GM19238 (cell line): Measurements from ENCODE around the gene RAD18.

Experiments
- DNase-seq: peaks from one replicate; pipeline ENCODE4 v3.0.0; 2011; ENCODE audit warnings: low spot score; ENCODE audit not compliant: insufficient read length

Gene RAD18

DNA sequence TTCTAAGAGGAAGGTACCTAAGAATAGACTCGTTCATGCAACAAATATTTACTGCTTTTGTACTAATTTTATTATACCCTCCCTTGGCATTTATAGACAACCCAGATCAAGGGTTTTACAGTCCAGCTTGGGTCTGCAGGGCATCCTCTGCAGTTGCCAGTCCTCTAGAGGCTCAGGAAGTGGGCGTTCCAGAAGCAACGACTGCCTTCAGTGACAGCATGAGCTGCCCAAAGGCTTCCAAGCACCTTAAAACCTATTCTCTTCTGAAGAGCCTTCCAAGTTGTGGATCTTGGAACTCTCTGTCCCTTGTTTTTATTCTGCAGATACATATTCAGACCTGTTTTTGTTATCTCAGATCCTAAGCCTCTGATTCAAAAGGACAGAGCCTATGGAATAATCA is 95.6 kb downstream of the RAD18 start:
- DNase-seq, result no peak

DNA sequence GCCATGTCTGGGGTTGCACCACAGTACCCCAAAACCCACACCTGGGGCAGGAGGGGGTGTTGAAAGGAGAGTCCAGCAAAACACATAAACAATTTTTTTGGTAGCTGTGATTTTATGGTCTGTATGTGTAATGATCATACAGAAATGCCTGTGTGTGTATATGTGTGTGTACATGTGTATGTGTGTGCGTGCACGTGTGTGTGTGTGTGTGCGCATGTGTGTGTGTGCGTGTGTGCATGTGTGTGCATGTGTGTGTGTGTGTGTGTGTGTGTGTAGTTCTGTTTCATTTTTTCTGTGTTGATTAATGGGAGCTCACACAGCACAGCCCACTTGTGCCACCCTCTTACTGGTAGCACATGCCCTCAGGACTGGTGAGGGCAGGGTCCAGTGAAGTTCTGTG is 97.6 kb downstream of the RAD18 start:
- DNase-seq, result no peak

DNA sequence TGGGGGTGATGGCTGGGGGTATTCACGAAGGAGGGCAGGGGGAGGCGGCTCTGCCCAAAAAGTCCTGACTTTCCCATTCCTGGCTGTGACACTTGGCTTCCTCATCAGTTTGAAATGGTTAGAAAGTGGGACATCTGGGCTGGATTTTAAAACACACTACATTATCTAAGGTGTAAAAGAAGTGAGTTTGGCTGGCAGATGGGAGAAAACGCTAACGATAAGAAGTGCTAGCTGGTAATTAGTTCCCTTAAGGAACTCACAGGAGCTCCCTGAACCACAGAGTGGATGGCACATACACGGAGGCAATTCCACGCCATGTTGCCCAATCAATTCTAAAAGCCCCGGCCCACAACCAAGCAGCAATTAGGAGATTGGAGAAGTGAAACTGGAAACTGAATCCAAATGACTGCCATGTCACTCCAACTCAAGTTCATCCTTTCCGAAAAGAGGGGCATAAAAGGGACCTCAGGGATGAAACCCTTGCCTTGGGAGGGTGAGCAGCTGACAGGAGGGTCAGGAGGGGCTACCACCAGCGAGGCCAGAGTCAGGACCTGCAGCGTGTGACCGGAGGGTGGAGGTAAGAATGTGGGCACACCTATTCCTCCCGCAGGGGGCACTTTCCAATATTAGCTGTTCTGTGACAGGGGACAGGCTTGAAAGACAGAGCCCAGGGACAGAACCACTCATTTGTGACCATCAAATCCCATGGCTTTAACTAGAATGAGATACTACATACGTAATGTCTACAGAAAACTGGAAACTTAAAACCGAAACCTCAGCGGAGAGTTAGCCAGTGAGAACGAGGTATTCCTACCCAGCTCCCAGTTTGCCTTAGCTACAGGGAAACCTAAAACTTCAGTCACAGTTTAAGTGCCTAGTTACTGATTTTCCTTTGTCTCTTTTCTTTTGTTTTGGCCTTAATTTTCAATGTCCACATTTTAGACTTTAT is 98.6 kb downstream of the RAD18 start:
- no peak for DNase-seq

DNA sequence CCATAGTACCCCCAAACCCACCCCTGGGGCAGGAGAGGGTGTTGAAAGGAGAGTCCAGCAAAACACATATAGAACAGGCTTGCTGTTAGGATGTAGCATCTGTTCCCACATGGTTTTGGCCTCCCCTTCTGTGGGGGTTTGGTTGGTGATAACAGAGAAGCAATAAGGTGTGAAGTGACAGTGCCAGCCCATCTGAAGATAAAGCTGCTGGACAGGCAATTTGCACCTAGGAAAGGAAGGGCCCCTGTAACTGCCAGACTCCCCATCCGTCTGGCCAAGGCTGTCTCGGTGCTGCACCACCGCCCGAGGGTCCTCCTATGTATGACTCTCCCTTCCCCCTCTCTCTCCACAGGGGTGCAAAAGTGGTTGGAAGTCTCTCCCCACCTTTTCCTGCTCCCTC is 99.4 kb downstream of the RAD18 start:
- DNase-seq, result no peak

DNA sequence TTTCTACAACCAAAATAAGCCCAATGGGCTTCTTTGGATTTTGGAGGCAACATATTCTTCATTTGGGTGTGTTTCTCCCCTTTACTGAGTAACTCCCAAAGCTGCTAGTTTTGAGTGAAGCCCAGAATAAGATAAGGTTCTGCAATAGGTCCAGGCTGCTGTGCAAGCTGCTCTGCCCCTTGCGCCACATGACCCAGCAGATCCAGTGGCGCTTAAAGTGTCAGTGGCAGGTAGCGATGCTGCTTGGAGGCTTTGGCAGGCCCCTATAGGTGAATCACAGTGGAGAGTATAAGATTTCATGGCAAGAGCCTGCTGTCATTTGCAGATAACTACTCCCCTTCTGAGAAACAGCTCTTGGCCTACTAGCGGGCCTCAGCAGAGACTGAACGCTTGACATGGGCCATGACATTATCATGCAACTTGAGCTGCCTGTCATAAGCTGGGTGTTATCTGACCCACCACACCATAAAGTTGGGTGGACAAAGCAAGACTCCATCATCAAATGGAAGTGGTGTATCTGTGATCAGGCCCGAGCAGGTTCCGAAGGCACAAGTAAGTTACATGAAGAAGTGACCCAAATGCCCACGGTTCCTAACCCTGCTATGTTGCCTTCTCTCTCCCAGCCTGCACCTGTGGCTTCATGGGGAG is 105.4 kb downstream of the RAD18 start:
- no peak for DNase-seq

DNA sequence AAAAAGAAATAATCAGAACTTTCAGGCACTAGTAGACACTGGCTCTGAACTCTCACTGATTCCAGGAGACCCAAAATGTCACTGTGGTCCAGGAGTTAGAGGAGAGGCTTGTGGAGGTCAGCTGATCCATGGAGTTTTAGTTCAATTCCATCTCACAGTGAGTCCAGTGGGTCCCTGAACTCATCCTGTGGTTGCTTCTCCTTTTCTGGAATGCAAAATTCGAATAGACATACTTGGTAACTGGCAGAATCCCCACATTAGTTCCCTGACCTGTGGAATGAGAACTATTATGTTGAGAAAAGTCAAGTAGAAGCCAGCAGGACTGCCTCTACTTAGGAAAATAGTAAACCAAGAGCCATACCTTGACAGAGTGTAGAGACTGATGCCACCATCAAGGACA is 106.6 kb downstream of the RAD18 start:
- no peak for DNase-seq

DNA sequence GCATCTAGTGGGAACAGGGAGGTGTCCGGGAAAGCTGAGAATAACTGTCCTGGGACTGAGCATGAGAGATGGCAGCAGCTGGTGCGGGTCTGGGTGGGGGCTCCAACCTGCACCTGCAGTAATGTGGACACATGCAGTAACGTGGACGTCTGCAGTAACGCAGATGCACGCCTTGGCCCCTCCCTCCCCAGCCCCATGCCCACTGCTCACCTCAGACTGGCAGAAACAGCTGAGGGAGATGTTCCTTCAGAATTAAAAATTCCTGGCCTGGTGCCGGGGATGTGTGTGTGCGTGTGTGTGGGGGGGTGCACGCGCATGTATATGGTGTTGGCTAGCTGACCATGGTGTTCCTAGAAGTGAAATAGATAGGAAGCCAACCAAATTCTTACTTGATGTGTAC is 107.2 kb downstream of the RAD18 start:
- no peak for DNase-seq

DNA sequence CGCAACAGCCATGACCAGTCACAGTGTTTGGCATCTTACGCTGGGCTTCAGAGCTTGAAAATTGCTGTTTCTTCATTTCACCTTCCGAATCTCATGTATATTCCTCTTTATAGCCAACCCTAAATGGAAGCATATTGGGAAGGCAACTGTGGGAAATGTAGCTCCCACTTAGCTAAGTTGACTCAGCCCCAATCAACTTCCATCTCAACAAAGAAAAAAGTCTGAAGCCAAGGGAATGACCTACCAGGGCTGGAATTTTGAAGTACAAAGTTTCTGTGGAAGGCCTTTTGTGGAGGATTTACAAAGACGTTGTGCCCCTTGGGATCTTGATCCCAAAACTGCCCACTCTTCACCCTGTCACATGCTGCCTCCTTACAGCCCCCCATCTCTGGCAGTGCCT is 108.6 kb downstream of the RAD18 start:
- DNase-seq, result no peak

DNA sequence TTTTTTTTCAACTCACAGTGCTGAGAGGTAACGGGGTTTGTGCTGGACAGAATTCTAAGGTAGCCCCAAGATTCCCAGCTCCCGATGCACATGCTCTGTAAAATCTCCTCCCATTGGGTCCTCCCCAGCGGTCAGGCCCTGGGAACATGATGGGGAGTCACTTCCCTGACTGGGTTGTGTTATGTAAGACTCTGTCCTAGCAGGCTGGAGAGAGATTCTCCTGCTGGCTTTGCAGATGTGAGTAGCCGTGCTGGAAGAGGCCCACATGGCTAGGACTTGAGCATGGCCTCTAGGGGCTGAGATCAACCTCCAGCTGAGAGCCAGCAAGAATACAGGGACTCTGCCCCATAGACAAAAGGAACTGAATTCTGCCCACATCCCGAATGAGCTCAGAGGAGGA is 110.2 kb downstream of the RAD18 start:
- DNase-seq, result no peak

DNA sequence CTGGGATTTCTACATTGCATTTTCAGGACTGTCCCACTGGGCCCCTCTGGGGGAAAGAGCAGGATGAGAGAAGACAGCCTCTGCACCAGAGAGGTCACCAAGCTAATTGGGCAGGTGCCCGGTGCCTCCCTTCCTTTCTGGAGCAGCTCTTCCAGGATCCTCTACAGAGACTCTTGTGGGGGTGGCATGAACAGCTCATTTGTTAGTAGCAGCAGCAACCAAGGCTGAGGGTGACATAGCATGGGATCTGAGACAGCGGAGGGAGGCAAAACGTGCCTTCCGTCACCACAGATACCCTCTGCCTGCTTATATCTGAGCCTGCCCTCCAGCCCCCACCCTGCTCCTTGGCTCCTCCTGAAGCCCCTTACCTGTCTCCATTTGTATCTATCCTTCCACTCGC is 110.8 kb downstream of the RAD18 start:
- no peak for DNase-seq

DNA sequence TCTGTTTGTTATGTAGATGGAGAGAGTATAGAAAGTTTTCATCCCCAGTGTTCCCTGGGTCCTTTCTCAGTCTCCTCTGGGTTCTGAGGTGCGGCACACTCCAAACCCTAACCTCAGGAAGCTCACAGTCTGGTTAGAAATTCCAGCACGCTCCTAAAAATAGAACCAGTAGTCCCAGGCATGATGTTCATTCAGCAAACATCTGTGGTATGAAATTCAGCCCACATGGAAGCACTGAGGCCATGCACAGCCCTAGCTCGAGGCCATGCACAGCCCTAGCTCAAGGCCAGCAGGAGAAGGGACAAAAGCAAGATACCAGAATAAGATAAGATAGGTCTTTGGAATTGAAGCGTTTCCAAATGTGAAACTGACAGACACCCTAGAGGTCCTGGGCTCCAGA is 111.6 kb downstream of the RAD18 start:
- no peak for DNase-seq

DNA sequence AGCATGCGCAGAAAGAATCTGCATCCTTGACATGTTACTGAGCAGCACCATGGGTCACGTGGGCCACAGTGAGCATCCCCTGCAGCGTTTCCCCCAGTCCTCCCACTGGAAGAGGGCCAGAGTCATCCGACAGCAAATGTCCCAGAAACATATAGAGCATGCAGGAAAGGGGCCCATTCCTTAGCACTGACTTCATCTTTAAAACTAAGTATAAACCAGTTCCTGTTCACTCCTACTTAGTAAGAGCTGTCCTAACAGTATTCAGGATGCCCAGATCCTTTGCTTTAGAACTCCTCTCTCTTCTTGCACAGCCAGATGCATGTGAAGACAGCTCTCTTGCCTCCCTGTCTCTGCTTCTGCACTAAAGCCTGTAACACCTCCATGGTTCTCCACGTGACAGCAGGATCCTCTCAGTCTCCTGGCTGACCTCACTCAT is 114.6 kb downstream of the RAD18 start:
- no peak for DNase-seq

DNA sequence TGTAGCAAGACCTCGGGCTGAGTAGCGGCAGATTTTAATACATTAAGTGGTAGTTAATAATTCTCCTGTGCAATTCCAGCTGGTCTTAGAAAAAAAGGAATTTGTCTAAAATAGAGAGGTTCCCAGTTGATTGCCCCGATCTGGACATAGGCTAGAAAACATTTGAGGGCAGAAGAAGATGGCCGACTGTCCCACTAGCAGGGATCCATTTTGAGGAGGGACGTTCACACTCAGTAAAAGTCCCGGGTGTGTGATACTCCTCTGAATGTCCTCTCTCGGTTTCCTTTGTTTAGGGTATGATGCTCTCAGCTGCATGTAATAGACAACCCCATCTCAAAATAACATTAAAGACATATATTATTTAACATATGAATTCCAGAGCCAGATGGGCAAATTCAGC is 116.0 kb downstream of the RAD18 start:
- no peak for DNase-seq

DNA sequence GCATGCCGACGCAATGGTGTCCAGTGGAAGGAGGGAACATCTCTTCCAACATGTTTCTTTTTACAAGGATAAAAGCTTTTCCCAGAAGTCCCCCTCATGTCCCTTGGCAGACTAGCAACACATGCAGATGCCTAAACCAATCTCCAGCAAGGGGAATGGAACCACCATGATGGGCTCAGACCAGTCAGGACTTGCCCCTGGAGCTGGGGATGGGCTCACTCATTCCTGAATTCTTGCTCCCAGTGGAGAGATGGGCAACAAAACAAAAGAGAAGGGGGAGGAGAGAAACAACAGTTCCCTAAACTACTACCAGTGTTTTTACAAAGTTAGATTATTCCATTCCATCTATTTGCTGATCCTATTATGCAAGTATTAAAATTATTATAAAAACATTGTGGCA is 117.1 kb downstream of the RAD18 start:
- DNase-seq, result no peak

DNA sequence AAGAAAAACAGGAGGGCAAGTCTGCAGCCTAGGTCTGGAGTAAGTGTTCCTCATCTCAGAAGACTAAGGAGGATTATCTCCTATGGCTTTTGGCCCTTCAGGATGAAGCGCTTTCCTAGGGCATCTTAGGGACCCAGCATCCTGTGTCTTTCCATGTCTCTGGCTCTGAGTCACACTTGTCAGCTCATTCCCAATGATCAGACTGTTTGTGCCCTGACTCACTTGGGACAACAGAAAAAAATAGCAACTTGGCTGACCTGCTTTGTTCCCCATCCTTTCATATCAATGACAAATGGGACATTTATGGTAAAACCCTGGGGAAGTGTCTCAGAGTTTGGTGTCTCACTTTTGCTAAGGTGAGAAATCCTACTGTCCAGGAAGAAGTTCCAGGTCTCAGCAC is 117.6 kb downstream of the RAD18 start:
- DNase-seq, result no peak

DNA sequence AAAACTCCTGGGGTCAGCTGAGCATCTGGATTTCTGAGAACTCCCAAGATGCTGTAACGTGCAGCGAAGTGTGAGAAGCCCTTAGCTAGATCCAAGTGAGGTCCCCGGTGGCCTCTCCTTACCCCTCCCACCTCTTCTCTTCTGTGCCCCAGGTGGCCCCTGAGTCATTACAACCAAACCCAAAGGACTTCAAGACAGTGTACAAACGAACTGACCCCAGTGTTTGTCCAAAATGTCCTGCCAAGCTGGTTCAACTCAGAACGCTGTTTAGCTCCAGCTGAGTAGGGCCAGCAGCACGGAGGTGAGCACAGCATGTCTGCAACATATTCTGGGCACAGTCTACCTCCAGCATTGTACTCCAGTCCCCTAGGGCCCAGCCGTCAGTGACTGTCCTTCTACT is 119.9 kb downstream of the RAD18 start:
- DNase-seq, result no peak

DNA sequence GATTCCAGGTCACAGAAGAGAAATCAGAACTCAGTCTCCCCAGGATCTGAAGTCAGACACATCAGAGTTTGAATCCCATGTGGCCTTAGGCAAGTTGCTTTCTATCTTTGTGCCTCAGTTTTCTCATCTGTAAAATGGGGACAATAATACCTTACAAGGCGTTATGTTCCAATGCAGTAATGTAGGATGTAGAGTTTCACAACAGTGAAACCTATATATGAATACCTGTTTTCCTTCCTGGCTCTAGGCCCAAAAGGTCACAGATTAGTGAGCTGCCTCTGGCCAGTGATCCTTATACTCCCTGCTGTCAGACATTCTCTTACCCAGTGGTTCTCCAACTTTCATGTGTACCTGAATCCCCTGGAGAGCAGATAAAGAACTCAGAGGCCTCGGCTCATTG is 121.0 kb downstream of the RAD18 start:
- no peak for DNase-seq

DNA sequence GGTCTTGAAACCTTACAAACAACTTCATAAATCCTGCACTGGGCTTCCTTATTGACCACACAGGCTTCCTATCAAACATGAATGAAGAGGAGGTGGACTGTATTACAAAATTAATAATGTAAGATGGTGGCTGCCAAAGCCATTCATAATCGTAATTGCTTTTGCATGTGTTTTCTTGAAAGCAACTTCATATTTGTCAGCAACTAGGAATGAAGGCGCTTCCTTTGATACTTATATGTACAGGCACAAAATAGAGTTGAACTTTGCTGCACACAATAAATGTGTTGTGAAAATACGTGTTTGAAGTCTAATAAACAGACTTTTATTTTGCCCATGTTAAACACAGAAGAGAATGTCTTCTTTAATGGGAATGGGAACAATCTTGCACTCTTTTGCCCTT is 121.8 kb downstream of the RAD18 start:
- DNase-seq, result no peak

DNA sequence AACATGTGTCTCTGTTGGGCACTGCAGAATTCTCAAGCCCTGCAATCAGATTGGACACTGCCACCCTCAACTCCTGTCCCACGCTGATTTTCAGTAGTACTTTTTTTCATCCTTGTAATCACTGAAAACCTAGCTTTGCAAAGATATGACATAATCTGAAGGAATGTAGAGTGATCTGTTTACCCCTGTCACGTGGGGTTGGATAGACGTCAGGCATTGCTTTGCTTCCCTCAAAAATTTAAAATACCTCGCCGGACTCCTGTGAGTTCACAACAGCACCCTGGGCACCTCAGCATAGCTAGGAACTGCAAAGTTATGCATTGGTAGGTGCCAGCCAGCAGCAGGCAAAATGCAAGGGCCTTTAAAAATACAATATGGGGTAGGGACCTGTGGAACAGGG is 122.7 kb downstream of the RAD18 start:
- no peak for DNase-seq

DNA sequence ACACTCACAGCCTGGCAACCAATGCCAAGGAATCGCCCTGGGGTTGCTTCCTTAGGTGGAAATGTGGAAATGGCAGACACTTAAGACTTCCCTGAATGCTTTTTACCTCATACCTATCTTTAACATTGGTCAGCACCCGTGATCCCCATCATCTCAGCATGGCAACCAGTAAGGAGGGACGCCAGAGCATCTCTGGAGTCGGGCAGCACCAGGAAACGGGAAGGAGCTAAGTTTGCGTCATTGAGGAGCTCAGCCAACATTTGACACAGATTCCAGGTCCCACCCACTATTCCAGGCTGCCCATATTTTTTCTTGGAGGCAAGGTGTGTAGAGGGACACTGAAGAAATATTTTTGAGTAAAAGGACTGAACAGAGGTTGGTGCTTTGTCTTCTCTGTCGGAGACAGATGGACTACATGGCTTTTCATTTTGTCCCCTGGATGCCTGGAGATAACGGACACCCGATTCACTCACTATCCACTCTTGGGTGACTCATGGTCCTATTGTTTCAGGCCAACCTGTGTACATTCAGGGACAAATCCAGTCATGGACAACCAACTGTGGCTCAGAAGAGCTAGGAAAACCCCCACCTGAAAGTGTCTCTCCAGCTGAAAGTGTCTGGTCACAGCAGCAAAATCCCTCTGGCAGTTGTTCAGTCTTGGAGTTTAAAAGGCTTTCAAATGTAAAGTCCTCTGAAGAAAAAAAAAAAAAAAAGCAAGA is 123.5 kb downstream of the RAD18 start:
- DNase-seq, result no peak

DNA sequence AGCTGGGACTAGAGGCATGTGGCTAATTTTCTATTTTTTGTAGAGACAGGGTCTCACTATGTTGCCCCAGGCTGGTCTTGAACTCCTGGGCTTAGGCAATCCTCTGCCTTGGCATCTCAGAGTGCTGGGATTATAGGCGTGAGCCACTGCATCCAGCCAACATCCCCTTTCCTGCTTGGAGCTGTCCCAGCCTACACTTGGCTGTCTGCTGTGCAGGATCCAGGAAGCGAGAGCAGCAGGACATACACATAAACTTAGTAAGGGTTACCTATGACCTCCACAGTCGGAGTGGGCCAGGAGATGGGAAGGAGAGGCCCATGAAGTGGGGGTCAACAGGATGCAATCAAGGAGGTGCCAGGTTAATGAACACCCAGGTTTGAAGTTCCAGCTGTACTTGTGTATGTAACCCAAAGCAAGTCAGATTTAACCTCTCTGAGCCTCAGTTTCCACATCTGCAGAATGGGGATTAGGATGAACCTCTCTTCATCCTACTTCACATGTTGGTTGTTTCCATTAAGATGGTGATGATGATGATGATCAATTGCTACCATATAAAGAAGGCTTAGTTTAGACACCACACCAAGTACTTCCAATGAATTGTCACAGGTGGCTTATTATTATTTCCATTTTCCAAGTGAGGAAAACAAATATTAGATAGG is 124.4 kb downstream of the RAD18 start:
- no peak for DNase-seq

DNA sequence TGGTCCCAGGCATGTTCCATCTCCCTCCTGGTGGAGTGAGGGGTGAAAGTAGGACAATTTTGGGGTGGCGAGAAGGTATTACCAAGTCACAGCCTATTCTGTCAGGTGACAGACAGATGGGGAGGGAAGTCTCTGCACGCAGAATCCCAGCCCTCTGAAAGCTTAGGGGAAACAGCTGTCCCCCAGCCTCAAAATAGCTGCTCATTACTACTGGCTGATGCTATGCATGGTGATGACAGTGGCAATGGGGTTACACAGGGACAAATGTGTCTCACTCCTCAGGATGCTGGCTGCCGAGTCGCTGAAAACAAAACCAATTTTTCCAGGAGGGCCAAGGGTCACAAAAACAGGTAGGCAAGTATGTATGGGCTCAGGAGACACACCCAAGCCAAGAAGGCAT is 125.0 kb downstream of the RAD18 start:
- no peak for DNase-seq
